ENCODE results near the gene ITM2A. TPM values are rescaled to one million over a fixed set of nuclear protein-coding genes. Genes with fewer than 3 reads are reported as not detected.

ITM2A gene
- total RNA-seq, 4 donors from 2014 or later = 1.8 to 27.7 (median 9.6) TPM

- TF ChIP-seq POLR2AphosphoS5 (IDR thresholded peaks at IDR 0.05) = no peak
- no peak for TF ChIP-seq POLR2A (IDR thresholded peaks at IDR 0.05)
- TF ChIP-seq CTCF (IDR thresholded peaks at IDR 0.05) = no peak
- TF ChIP-seq EP300 (IDR thresholded peaks at IDR 0.05; ENCODE audit: low read depth) = no peak
- in situ Hi-C loops (cut with MboI; ENCODE audit: low pct_ligation_motif_present in 1 of 4, low pct_unique_long_range_greater_than_20kb in 1 of 4, low sequenced_read_pairs in 3 of 4) = no loop called here
- no peak for DNase-seq
These were observed 5.8 kb downstream of the ITM2A start for GRCh38 chrX:79361192-79361870.

DNA sequence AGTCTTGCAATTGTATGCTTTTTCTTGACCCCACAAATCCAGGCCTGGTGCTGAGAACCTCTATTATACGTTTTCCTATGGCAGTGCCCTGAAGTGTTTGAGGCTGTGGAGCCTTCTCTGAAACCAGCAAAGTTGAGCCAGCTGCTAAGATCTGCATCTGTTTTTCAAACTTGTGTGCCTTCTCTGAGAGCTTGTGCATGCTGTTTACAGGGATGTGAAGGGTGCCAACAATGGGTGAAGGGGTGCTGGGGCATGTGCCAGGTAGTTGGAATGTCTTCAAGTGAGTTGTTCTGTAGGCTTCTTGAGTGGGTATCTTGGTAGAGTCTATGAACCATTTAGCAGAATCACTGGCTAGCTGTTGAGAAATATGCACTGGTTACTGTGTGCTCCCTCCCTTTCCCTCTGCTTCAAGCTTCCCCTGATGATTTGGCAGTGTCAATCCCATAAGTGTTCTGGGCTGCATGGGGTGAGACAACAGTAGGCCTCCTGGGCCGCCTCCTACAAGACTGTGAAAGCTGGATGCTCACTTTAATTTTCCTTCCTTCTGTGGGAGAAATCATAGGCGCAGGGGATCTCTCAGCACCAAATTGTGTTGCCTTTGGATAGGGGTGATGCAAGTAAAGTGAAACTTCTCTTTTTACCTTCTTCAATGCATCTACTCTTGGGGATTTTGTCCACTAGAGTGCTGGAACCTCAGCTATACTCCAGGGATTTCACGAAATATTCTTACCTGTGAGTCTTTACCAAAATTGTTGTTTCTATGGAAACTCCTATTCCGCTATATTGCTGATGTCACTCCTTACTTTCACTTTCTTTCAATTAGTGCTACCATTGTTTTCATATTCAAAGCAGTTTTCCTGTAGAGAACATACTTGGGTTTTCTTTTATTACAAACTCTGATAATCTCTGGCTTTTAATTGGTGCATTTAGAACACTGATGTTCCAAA lies 30.0 kb downstream of the ITM2A start:
- H3K36me3 ChIP-seq = no peaks in the 10 kb centered on the region
- DNase-seq = no peak
- H3K4me3 ChIP-seq = no peak overlapping the region
- no peak overlapping the region for H3K27ac ChIP-seq
- no peaks in the 10 kb centered on the region for H3K27me3 ChIP-seq
- intact Hi-C loops (cut with DNase I; ENCODE audit: low total_unique reads) (no loop called here), in situ Hi-C loops (cut with MboI; ENCODE audit: low pct_ligation_motif_present in 1 of 4, low pct_unique_long_range_greater_than_20kb in 1 of 4, low sequenced_read_pairs in 3 of 4) (no loop called here)
- 69% methylated on average over 5 of the region's 5 CpGs; no CpG with 5 or more reads in 1 of the 2 donors for WGBS, 2 donors (ENCODE audit: low coverage in 1 of 2)
- TF ChIP-seq POLR2AphosphoS5 (IDR thresholded peaks at IDR 0.05) = no peak
- no peak for TF ChIP-seq POLR2A (IDR thresholded peaks at IDR 0.05)
- no peak for TF ChIP-seq EP300 (IDR thresholded peaks at IDR 0.05; ENCODE audit: low read depth)
- no peak for TF ChIP-seq CTCF (IDR thresholded peaks at IDR 0.05)
- no peaks in the 10 kb centered on the region for H3K4me1 ChIP-seq
- no peaks in the 10 kb centered on the region for H3K9me3 ChIP-seq

More at GRCh38 chrX:79361192-79361870, 5.8 kb downstream of the ITM2A start:
- H3K9me3 ChIP-seq = no peaks in the 10 kb centered on the region
- no peak overlapping the region for H3K4me3 ChIP-seq
- H3K36me3 ChIP-seq = no peaks in the 10 kb centered on the region
- no peaks in the 10 kb centered on the region for H3K4me1 ChIP-seq
- intact Hi-C loops (cut with DNase I; ENCODE audit: low total_unique reads) = no loop called here
- H3K27ac ChIP-seq = no peak overlapping the region
- H3K27me3 ChIP-seq = no peaks in the 10 kb centered on the region
- 70 to 80% methylated on average over 6 of the region's 6 CpGs for WGBS, 2 donors (ENCODE audit: low coverage in 1 of 2)

DNA sequence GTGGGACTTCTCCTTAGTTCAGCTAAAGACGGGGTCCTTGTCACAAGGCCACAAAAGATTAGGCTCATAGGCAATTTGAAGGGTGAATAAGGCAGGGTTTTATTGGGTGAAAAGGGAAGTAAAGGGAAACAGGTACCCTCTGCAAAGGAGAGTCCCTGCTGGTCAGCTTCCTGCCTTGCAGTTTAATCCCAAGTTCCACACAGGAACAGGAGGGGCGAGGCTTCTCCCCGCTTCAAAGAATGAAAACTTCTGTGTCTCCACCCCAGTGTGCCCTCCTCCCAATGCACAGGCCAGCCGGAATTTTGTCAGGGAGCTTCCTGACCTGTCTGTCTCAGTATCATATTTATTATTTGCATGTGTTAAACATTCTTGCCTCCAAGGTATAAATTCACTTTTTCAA lies 37.1 kb downstream of the ITM2A start:
- no peaks in the 10 kb centered on the region for H3K4me1 ChIP-seq
- H3K4me3 ChIP-seq = no peak overlapping the region
- intact Hi-C loops (cut with DNase I; ENCODE audit: low total_unique reads) (no loop called here), in situ Hi-C loops (cut with MboI; ENCODE audit: low pct_ligation_motif_present in 1 of 4, low pct_unique_long_range_greater_than_20kb in 1 of 4, low sequenced_read_pairs in 3 of 4) (no loop called here)
- no peak overlapping the region for H3K27ac ChIP-seq
- H3K36me3 ChIP-seq = no peaks in the 10 kb centered on the region
- no peak for TF ChIP-seq POLR2AphosphoS5 (IDR thresholded peaks at IDR 0.05)
- no peaks in the 10 kb centered on the region for H3K27me3 ChIP-seq
- no peak for DNase-seq
- H3K9me3 ChIP-seq = no peaks in the 10 kb centered on the region
- 42 to 71% methylated on average over 4 of the region's 4 CpGs for WGBS, 2 donors (ENCODE audit: low coverage in 1 of 2)

- no peak for DNase-seq
- WGBS, 2 donors (ENCODE audit: low coverage in 1 of 2) = 46% methylated on average over 8 of the region's 8 CpGs; no CpG with 5 or more reads in 1 of the 2 donors
- intact Hi-C loops (cut with DNase I; ENCODE audit: low total_unique reads) = no loop called here
- Histone ChIP-seq H3K4me1 (no peaks in the 10 kb centered on the region), H3K27ac (no peak overlapping the region), H3K4me3 (no peak overlapping the region), H3K36me3 (no peaks in the 10 kb centered on the region), H3K27me3 (no peaks in the 10 kb centered on the region), H3K9me3 (no peaks in the 10 kb centered on the region)
- in situ Hi-C loops (cut with MboI; ENCODE audit: low pct_ligation_motif_present in 1 of 4, low pct_unique_long_range_greater_than_20kb in 1 of 4, low sequenced_read_pairs in 3 of 4) = no loop called here
- TF ChIP-seq POLR2A (IDR thresholded peaks at IDR 0.05) (no peak), EP300 (IDR thresholded peaks at IDR 0.05; ENCODE audit: low read depth) (no peak), POLR2AphosphoS5 (IDR thresholded peaks at IDR 0.05) (no peak), CTCF (IDR thresholded peaks at IDR 0.05) (no peak)
These were observed 41.7 kb downstream of the ITM2A start for GRCh38 chrX:79325263-79325958.

Other genes starting within 250 kb of the ITM2A start
- gene GPR174, start 222.6 kb downstream of the ITM2A start, total RNA-seq = 1 to 10 TPM in 3 of 4 donors, not detected in 1; 1.2 to 8.8 (median 3.8) TPM